Upper lobe of left lung (tissue), 6 donors: Measurements from ENCODE around the gene KRTAP4-8. TPM values are rescaled to one million over a fixed set of nuclear protein-coding genes. Genes with fewer than 3 reads are reported as not detected.
"Not testable (repeated sequence)": the region's sequence is repeated elsewhere in the genome, so short reads cannot be mapped to it uniquely, and the experiment has no call there.

Experiments
- ATAC-seq, 2 donors: fragments of 200-7000 bp; cut with Tn5 transposase; one replicate each; pipeline ENCODE4 v1.9.1; 2022; ENCODE audit warnings: mild to moderate bottlenecking in 2 of 2, moderate library complexity in 2 of 2; ENCODE audit not compliant: low FRiP score in 2 of 2
- DNase-seq, 2 donors: peaks; one replicate each; pipeline ENCODE4 v3.0.0-alpha.2; 2019 to 2020
- H3K27ac ChIP-seq, 4 donors: fragments of 200-600 bp; sonication (generic); one replicate each; pipeline ENCODE4 v1.5.1; 2016 to 2019
- H3K27me3 ChIP-seq, 4 donors: fragments of 200-600 bp; sonication (generic); one replicate each; pipeline ENCODE4 v1.5.1; 2017 to 2019
- H3K36me3 ChIP-seq, 4 donors: fragments of 200-600 bp; sonication (generic); one replicate each; pipeline ENCODE4 v1.5.1; 2016 to 2019
- H3K4me1 ChIP-seq, 4 donors: fragments of 200-600 bp; sonication (generic); one replicate each; pipeline ENCODE4 v1.5.1; 2018 to 2019
- H3K4me3 ChIP-seq, 4 donors: fragments of 200-600 bp; sonication (generic); one replicate each; pipeline ENCODE4 v1.5.1; 2017 to 2019; ENCODE audit warnings: mild to moderate bottlenecking in 2 of 4, moderate library complexity in 1 of 4
- H3K9me3 ChIP-seq, 4 donors: fragments of 200-600 bp; sonication (generic); one replicate each; pipeline ENCODE4 v1.5.1; 2018 to 2019
- CTCF ChIP-seq, 6 experiments: fragments of 450-650 bp in 4 of 6; fragments of 200-600 bp in 2 of 6; sonication (generic) in 2 of 6; IDR thresholded peaks; one replicate each; pipeline ENCODE4 v1.5.1; 2016 to 2019; ENCODE audit warnings: antibody characterized with exemption in 6 of 6
- EP300 ChIP-seq, 4 donors: sonication (generic); formaldehyde crosslinking; IDR thresholded peaks; one replicate each; pipeline ENCODE4 v1.5.1; 2017; ENCODE audit warnings: antibody characterized with exemption in 4 of 4, control low read depth in 2 of 4
- POLR2A ChIP-seq, 4 donors: fragments of 450-650 bp; IDR thresholded peaks; one replicate each; pipeline ENCODE4 v1.5.1; 2016 to 2017; ENCODE audit warnings: antibody characterized with exemption in 4 of 4, mild to moderate bottlenecking in 2 of 4
- POLR2AphosphoS5 ChIP-seq, 2 donors: sonication (generic); formaldehyde crosslinking; IDR thresholded peaks; one replicate each; pipeline ENCODE4 v1.5.1; 2017; ENCODE audit warnings: antibody characterized with exemption in 2 of 2
- WGBS, 2 donors: methylation state at CpG; one replicate each; pipeline ENCODE4 v1.1.5; 2017 to 2018; 5-methylcytosine and 5-hydroxymethylcytosine counted together
- total RNA-seq, 6 donors: library from RNA; depleted of rRNA in 4 of 6; stranded (reverse); fragments of >200 nt in 4 of 6; gene quantifications; one replicate each; pipeline versions ENCODE4 v1.1.0 to v1.2.1, GENCODE V29; 2016 to 2021
- donor health status: DM: no; HTN: no; CAD: no; lungs with moderate emphysema.
- donor health status: DM: no; HTN: yes; CAD: no; lungs with severe emphysema.

Gene KRTAP4-8
- total RNA-seq, 6 donors from 2014 or later: not detected

- no peak for TF ChIP-seq POLR2A (IDR thresholded peaks at IDR 0.05)
- no peak for TF ChIP-seq POLR2AphosphoS5 (IDR thresholded peaks at IDR 0.05)
- TF ChIP-seq CTCF (IDR thresholded peaks at IDR 0.05): no peak
- no peak for TF ChIP-seq EP300 (IDR thresholded peaks at IDR 0.05)
- WGBS, 2 donors: 84 to 92% methylated on average over 2 of the region's 2 CpGs
- Histone ChIP-seq H3K27me3 (no peaks in the 10 kb centered on the region), H3K36me3 (no peaks in the 10 kb centered on the region), H3K27ac (no peak overlapping the region), H3K4me3 (no peak overlapping the region), H3K9me3 (no peaks in the 10 kb centered on the region), H3K4me1 (no peaks in the 10 kb centered on the region)
- ATAC-seq (no peak), DNase-seq (no peak)
Measured at GRCh38 chr17:41121742-41122141, 23.8 kb upstream of the KRTAP4-8 start.

- H3K4me3 ChIP-seq, DNase-seq, H3K27me3 ChIP-seq, H3K4me1 ChIP-seq, H3K9me3 ChIP-seq, H3K27ac ChIP-seq, ATAC-seq, H3K36me3 ChIP-seq: not testable (repeated sequence)
- WGBS, 2 donors: 42 to 47% methylated on average over 11 of the region's 11 CpGs
Measured at GRCh38 chr17:41119696-41120690, 22.1 kb upstream of the KRTAP4-8 start.

DNA sequence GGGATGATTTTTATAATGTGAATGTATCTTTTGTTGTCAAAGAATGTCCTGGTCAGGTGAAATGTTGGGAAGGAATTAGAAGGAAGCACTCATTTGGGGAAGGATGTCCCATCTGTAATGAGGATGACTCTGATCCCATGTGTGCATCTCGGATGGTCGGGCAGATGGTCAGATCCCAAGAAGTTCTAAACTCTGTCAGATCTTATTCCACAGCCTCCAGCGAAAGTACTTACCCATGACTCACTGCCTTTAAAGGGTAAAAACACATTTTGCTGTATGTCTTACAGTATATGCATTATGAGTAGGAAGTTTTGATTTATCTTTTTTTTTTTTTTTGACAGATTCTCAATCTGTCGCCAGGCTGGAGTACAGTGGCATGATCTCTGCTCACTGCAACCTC lies 20.8 kb upstream of the KRTAP4-8 start:
- H3K27me3 ChIP-seq: no peaks in the 10 kb centered on the region

GRCh38 chr17:41117846-41118386 lies 20.0 kb upstream of the KRTAP4-8 start, which contains the start of gene KRTAP4-11:
Gene KRTAP4-11, minus strand, starts transcription at chr17:41118373. Its CDS starts 58 bp downstream, at chr17:41118315.
- H3K27ac ChIP-seq, H3K4me3 ChIP-seq, H3K4me1 ChIP-seq, ATAC-seq, H3K27me3 ChIP-seq, H3K36me3 ChIP-seq, H3K9me3 ChIP-seq: not testable (repeated sequence)
- DNase-seq: peak in 1 of 2 donors; percentile 68
- WGBS, 2 donors: 78 to 79% methylated on average over 10 of the region's 10 CpGs

More for the DNA sequence above, 20.8 kb upstream of the KRTAP4-8 start:
- no peaks in the 10 kb centered on the region for H3K4me1 ChIP-seq
- H3K36me3 ChIP-seq: no peaks in the 10 kb centered on the region
- DNase-seq: no peak
- WGBS, 2 donors: 91 to 96% methylated on average over 4 of the region's 4 CpGs
- TF ChIP-seq EP300 (IDR thresholded peaks at IDR 0.05): no peak
- TF ChIP-seq POLR2AphosphoS5 (IDR thresholded peaks at IDR 0.05): no peak
- TF ChIP-seq CTCF (IDR thresholded peaks at IDR 0.05): no peak
- TF ChIP-seq POLR2A (IDR thresholded peaks at IDR 0.05): no peak
- H3K9me3 ChIP-seq: no peaks in the 10 kb centered on the region
- ATAC-seq: no peak
- no peak overlapping the region for H3K27ac ChIP-seq
- H3K4me3 ChIP-seq: no peak overlapping the region

DNA sequence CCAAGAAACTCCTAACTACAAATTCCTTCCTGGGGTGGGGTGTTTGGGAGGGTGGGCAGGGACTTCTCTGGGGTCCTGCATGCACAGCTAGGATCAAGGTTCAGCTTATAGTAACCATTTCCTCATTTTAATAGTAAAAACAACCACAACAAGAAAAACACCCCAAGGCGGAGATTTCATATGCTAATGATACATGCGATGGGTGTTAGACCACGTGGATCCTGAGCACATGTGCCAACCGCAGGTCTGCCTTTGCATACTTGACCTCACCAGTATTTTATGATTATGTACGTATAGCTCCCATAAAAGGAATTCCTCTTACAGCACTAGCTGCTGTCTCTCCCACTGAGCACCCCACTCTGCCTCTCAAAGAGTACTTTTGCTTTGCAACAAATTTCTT lies 18.4 kb upstream of the KRTAP4-8 start:
- no peak for ATAC-seq
- Histone ChIP-seq H3K4me3 (no peak overlapping the region), H3K4me1 (no peaks in the 10 kb centered on the region), H3K9me3 (no peaks in the 10 kb centered on the region), H3K27me3 (no peaks in the 10 kb centered on the region), H3K27ac (no peak overlapping the region), H3K36me3 (no peaks in the 10 kb centered on the region)
- TF ChIP-seq POLR2A (IDR thresholded peaks at IDR 0.05) (no peak), POLR2AphosphoS5 (IDR thresholded peaks at IDR 0.05) (no peak), CTCF (IDR thresholded peaks at IDR 0.05) (no peak), EP300 (IDR thresholded peaks at IDR 0.05) (no peak)
- no peak for DNase-seq
- WGBS, 2 donors: 50 to 56% methylated on average over 5 of the region's 5 CpGs
